Stimulated activated CD4-positive, alpha-beta T cell treated with anti-CD3 and anti-CD28 coated beads, Interleukin-15, amount 100 ng/mL, for 1 hour (primary cell): ENCODE data around the gene PCDHGA6.
"Not testable (repeated sequence)": the region's sequence is repeated elsewhere in the genome, so short reads cannot be mapped to it uniquely, and the experiment has no call there.

Experiments used
- DNase-seq, 2 donors: peaks; one replicate each; pipeline ENCODE4 v3.0.0-alpha.2; 2020; ENCODE audit warnings: low read depth in 1 of 2, low spot score in 1 of 2

PCDHGA6 gene

DNA sequence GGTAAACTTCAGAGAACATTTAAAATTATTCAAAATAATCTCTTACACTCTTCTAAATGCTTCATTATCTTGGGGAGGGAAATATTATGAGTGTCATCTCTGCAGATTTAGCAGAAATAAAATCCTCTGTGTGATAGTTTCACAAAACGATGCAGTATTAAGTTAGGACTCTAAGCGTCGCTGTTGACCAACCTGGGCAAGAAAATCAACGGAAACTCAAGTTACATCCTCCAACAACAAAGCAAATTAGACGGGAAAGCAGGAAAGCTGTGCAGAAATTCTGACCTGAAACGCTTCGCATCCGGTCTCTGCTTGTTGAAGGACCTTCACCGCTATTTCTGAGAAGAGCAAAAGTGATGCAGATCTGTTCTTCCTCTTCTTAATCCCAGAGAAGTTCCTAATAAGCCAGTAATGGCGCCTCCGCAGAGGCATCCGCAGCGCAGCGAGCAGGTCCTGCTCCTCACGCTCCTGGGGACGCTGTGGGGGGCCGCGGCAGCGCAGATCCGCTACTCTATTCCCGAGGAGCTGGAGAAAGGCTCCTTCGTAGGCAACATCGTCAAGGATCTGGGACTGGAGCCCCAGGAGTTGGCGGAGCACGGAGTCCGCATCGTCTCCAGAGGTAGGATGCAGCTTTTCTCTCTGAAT, at the start of gene PCDHGA6:
PCDHGA6 (plus strand) TSS at position 219 of the 645 bp plus-strand sequence; CDS start at position 412, 193 bp downstream.
- no peak for DNase-seq

DNA sequence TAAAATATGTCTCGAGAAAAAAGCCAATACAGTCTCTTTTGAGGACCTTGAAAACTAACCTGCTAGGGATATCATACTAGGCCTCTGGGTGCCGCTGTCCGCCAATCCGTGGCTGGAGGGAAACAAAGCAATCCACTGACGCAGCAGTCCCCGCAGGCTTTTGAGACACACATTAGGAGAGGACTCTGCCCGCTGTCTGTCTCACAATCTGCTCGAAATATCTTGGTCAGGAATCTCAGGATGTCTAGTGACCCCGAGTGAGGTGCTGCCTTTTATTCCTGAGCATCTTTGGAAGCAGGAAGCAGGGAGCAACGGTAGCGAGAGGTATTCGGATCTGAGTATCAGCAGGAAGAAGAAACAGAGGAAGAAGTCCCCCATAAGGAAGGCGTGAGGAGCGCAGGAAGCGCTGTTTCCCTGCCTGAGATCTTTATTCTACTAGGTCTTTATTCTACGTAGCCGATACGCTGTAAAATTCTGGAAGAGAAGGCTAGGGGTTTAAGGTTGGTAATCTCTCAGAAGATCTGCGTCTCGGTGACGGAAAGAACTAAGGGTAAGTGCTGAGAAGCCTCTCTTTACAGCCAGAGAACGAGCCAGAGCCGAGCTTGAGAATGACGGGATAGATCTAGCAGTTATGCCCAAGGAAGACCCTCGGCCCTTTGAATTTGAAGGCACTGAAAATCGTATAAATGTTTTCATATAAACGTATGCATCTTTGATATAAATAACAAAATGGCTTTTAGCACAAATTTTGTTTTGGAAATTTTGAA, 47.4 kb upstream of the PCDHGA6 start:
- DNase-seq: peak; percentile 35 to 49

DNA sequence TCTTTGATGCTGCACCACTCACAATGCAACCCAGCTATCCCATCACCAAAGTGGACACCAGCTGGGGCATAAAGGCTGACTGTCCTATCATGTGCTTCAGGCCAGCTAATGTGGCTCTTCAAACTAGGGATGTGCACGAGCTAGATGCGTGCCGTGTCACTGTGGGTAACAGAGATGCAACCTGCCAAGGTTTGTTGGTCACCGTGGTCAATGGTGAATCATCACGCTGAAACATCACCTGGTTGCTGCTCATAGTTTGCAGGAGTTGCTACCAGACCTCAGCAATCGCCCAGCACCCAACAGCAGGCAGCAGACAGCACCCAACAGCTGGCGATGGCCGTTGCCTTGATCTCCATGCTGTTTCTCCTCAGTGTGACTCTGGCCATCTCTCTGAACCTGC, 45.5 kb upstream of the PCDHGA6 start:
- no peak for DNase-seq

DNA sequence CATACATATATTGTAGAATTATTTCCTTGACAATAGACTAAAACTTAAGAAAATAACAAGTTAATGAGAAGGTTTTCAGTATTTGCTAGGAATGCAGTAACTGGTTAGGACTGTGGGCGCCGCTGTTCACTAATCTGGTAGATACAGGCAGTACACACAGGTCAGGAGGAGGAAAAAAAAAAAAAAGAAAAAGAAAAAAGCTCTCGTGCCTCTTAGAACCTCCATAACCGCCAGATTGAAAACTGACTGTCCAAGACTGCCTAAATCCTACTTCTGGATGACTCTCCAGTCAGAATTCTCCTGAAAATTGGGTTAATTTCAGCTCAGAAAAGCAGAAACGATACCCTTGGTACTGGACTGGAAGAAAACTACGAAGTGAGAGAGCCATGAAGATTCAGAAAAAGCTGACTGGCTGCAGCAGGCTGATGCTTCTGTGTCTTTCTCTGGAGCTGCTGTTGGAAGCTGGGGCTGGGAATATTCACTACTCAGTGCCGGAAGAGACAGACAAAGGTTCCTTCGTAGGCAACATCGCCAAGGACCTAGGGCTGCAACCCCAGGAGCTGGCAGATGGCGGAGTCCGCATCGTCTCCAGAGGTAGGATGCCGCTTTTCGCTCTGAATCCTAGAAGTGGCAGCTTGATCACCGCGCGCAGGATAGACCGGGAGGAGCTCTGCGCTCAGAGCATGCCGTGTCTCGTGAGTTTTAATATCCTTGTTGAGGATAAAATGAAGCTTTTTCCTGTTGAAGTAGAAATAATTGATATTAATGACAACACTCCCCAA, 43.2 kb upstream of the PCDHGA6 start, which contains the start of gene PCDHGA1:
PCDHGA1 (plus strand) TSS at position 216 of the 782 bp plus-strand sequence.
- no peak for DNase-seq

DNA sequence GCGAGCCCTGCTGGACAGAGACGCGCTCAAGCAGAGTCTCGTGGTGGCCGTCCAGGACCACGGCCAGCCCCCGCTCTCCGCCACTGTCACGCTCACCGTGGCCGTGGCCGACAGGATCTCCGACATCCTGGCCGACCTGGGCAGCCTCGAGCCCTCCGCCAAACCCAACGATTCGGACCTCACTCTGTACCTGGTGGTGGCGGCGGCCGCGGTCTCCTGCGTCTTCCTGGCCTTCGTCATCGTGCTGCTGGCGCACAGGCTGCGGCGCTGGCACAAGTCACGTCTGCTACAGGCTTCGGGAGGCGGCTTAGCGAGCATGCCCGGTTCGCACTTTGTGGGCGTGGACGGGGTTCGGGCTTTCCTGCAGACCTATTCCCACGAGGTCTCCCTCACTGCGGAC, 41.1 kb upstream of the PCDHGA6 start:
- DNase-seq: not testable (repeated sequence)

DNA sequence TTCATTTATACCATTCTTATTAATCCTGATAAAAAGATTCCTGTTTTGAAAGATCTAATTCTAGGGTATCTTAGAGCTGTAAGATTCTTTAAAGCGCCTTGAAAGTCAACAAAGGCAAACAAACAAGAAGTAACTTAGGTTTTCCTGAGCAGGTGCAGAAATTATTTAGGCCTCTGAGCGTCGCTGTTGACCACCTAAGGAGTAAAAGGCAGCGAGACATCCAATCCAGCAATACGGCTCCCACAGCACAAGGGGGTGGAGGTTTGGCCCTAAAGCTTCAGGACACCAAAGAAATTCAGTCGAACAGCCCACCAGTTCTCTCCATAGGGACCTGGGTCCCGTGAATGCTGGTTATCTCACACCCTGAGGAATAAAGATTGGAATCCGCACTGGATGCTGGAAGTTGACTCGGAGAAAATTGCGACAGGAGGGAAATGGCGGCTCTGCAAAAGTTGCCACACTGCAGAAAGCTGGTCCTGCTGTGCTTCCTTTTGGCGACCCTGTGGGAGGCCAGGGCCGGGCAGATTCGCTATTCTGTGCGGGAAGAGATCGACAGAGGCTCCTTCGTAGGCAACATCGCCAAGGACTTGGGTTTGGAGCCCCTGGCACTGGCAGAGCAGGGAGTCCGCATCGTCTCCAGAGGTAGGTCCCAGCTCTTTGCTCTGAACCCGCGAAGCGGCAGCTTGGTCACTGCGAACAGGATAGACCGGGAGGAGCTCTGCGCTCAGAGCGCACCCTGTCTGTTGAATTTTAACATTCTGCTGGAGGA, 35.0 kb upstream of the PCDHGA6 start, which contains the start of gene PCDHGA2:
PCDHGA2 (plus strand) TSS at position 223 of the 769 bp plus-strand sequence.
- DNase-seq: no peak

DNA sequence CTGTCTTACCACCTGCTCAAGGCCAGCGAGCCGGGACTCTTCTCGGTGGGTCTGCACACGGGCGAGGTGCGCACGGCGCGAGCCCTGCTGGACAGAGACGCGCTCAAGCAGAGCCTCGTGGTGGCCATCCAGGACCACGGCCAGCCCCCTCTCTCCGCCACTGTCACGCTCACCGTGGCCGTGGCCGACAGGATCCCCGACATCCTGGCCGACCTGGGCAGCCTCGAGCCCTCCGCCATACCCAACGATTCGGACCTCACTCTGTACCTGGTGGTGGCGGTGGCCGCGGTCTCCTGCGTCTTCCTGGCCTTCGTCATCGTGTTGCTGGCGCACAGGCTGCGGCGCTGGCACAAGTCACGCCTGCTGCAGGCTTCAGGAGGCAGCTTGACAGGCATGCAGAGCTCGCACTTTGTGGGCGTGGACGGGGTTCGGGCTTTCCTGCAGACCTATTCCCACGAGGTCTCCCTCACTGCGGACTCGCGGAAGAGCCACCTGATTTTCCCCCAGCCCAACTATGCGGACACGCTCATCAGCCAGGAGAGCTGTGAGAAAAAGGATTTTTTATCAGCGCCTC, 32.8 kb upstream of the PCDHGA6 start:
- not testable (repeated sequence) for DNase-seq

DNA sequence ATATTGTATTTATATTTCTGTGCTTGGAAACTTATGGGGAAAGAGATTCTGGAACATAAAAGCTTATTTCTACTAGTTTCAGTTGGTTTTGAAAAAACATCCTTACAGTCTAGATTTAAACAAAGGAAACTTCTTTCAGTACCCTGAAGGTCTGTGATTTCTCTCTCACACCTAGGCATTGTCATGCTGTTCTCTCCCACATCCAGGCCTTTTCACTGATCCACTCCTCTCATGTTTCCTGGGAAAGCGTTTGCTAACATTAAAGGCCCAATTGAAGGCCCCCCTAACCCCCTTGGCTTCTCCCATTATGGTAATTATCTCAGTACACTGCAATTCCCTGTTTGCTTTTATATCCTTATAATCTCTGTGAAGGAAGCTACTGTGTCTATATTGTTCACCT, 30.9 kb upstream of the PCDHGA6 start:
- DNase-seq: no peak

DNA sequence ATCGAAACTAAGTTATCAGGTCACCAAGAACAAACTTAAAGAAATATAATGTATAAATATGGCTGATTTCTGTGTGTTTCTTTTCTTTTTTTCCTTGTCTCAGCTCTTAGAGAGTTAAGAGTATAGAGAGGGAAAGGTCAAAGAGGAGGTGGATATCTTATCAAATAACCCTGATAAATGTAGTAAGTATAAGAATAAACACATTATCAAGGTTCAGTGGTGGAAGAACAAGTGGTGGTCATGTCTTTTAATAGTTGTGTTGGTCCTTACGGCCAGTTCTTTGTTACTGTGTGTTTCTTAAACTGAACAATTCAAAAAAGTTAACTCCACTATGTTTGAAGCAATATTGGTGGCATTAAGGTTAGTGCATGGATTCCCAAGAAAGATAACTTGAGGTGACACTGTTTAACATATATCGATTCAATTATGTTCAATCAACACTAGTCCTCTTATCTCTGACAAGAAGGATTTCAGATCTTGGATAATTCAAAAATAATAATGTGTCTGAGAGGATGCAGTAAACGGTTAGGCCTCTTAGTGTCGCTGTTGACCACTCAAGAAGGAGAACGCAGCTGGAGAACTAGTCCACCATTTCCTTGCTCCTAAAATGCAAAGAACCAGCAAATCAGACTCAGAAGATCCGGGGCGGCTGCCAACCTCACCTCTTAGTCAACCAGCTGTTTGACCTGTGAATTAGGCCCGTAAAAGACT, 30.3 kb upstream of the PCDHGA6 start, which contains the start of gene PCDHGA3:
PCDHGA3 (plus strand) TSS at position 588 of the 711 bp plus-strand sequence. CDS start 205 bp downstream, outside the sequence.
- DNase-seq: no peak

DNA sequence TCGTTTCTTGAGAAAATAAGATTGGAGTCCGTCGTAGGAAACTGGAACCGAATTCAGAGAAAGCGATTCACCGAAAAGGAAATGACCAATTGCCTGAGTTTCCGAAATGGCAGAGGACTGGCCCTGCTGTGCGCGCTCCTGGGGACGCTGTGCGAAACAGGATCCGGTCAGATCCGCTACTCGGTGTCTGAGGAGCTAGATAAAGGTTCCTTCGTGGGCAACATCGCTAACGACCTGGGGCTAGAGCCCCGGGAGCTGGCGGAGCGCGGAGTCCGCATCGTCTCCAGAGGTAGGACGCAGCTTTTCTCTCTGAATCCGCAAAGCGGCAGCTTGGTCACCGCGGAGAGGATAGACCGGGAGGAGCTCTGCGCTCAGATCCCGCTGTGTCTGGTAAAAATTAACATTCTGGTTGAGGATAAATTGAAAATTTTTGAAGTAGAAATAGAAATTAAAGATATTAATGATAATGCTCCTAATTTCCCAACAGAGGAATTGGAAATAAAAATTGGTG, 29.7 kb upstream of the PCDHGA6 start:
- no peak for DNase-seq

DNA sequence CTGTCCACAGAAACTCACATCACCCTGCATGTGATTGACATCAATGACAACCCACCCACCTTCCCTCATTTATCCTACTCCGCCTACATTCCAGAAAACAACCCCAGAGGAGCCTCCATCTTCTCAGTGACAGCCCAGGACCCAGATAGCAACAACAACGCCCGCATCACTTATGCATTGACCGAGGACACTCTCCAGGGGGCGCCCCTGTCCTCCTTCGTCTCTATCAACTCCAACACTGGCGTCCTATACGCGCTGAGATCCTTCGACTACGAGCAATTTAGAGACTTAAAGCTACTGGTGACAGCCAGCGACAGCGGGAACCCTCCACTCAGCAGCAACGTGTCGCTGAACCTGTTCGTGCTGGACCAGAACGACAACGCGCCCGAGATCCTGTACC, 28.4 kb upstream of the PCDHGA6 start:
- DNase-seq: no peak

DNA sequence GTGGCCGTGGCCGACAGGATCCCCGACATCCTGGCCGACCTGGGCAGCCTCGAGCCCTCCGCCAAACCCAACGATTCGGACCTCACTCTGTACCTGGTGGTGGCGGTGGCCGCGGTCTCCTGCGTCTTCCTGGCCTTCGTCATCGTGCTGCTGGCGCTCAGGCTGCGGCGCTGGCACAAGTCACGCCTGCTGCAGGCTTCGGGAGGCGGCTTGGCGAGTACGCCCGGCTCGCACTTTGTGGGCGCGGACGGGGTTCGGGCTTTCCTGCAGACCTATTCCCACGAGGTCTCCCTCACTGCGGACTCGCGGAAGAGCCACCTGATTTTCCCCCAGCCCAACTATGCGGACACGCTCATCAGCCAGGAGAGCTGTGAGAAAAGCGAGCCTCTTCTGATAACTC, 27.7 kb upstream of the PCDHGA6 start:
- not testable (repeated sequence) for DNase-seq

DNA sequence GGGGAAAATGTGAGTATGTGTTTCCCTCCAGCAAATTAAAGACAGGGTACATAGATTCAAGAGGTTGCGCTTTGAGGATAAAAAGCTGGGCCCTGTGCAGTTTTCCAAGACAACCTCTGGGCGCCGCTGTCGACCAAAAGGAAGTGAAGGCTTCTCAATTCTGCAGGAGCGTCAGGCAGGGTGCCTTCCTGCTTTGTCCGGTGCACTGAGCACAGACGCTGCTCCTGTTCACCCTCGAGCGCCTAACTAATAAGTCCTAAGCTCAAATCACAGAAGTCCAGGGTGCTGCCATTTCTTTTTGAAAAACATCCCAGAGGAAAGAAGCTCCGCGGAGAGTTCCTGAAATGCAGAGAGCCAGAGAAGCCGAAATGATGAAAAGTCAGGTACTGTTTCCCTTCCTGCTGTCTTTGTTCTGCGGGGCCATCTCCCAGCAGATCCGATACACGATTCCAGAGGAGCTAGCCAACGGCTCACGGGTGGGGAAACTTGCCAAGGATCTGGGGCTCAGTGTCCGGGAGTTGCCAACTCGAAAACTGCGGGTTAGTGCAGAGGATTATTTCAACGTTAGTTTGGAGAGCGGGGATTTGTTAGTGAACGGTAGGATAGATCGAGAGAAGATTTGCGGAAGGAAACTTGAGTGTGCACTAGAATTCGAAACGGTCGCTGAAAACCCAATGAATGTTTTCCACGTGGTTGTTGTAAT, 23.6 kb upstream of the PCDHGA6 start, which contains the start of gene PCDHGB1:
PCDHGB1 (plus strand) TSS at position 183 of the 703 bp plus-strand sequence; CDS start at position 345, 162 bp downstream.
- no peak for DNase-seq

DNA sequence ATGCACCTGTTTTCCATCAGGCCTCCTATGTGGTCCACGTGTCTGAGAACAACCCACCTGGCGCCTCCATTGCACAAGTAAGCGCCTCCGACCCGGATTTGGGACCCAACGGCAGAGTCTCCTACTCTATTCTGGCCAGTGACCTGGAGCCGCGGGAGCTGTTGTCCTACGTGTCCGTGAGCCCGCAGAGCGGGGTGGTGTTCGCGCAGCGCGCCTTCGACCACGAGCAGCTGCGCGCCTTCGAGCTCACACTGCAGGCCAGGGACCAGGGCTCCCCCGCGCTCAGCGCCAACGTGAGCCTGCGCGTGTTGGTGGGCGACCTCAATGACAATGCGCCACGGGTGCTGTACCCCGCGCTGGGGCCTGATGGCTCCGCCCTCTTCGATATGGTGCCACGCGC, 22.1 kb upstream of the PCDHGA6 start:
- no peak for DNase-seq

DNA sequence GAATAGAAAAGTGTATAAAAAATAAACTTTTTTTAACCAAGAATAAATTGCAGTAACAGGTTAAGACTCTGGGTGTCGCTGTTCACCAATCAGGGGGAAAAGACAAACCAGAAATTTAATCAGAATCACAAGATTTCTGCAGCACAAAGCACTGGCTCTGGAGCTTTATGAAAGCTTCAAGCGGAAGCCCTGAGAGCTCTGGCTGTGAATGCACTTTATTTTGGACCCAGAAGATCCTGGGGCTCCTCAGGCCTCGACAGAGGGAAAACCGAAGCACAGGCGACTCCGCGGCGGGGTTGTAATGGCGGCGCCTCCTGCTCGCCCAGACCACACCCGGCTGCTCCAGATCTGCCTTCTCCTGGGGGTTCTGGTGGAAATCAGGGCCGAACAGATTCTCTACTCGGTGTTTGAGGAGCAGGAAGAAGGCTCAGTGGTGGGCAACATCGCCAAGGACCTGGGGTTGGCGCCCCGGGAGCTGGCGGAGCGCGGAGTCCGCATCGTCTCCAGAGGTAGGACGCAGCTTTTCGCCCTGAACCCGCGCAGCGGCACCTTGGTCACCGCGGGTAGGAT, 18.7 kb upstream of the PCDHGA6 start, which contains the start of gene PCDHGA4:
PCDHGA4 (plus strand) TSS at position 122 of the 570 bp plus-strand sequence; CDS start at position 209, 87 bp downstream.
- DNase-seq: no peak

DNA sequence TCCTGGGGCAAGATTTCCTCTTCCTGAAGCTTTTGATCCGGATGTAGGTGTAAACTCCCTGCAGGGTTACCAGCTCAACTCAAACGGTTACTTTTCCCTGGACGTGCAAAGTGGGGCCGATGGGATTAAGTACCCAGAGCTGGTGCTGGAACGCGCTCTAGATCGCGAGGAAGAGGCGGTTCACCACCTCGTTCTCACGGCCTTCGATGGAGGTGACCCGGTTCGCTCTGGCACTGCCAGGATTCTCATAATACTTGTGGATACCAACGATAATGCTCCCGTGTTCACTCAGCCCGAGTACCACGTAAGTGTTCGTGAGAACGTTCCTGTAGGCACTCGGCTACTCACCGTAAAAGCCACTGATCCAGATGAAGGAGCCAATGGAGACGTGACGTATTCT, 18.1 kb upstream of the PCDHGA6 start:
- DNase-seq: no peak

DNA sequence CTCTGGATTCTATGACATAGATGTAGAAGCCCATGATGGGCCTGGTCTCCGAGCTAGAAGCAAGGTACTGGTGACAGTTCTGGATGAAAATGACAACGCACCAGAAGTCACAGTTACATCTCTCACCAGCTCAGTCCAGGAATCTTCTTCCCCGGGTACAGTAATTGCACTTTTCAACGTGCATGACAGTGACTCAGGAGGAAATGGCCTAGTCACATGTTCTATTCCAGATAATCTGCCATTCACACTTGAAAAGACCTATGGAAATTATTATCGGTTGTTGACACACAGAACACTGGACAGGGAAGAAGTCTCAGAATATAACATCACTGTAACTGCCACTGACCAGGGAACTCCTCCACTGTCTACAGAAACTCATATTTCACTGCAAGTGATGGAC, 17.6 kb upstream of the PCDHGA6 start:
- no peak for DNase-seq

DNA sequence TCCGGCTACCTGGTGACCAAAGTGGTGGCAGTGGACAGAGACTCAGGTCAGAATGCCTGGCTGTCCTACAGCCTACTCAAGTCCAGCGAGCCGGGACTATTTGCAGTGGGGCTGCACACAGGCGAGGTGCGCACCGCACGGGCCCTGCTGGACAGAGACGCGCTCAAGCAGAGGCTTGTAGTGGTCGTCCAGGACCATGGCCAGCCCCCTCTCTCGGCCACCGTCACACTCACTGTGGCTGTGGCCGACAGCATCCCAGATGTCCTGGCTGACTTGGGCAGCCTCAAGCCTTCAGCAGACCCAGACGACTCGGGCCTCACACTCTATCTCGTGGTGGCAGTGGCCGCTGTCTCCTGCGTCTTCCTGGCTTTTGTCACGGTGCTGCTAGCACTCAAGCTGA, 16.7 kb upstream of the PCDHGA6 start:
- DNase-seq: no peak
